ENCODE data around the gene SPNS1. TPM values are rescaled to one million over a fixed set of nuclear protein-coding genes. Genes with fewer than 3 reads are reported as not detected.

The SPNS1 gene, protein sequence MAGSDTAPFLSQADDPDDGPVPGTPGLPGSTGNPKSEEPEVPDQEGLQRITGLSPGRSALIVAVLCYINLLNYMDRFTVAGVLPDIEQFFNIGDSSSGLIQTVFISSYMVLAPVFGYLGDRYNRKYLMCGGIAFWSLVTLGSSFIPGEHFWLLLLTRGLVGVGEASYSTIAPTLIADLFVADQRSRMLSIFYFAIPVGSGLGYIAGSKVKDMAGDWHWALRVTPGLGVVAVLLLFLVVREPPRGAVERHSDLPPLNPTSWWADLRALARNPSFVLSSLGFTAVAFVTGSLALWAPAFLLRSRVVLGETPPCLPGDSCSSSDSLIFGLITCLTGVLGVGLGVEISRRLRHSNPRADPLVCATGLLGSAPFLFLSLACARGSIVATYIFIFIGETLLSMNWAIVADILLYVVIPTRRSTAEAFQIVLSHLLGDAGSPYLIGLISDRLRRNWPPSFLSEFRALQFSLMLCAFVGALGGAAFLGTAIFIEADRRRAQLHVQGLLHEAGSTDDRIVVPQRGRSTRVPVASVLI
- total RNA-seq, result 30.8 and 31.2 TPM in 2 replicates

DNA sequence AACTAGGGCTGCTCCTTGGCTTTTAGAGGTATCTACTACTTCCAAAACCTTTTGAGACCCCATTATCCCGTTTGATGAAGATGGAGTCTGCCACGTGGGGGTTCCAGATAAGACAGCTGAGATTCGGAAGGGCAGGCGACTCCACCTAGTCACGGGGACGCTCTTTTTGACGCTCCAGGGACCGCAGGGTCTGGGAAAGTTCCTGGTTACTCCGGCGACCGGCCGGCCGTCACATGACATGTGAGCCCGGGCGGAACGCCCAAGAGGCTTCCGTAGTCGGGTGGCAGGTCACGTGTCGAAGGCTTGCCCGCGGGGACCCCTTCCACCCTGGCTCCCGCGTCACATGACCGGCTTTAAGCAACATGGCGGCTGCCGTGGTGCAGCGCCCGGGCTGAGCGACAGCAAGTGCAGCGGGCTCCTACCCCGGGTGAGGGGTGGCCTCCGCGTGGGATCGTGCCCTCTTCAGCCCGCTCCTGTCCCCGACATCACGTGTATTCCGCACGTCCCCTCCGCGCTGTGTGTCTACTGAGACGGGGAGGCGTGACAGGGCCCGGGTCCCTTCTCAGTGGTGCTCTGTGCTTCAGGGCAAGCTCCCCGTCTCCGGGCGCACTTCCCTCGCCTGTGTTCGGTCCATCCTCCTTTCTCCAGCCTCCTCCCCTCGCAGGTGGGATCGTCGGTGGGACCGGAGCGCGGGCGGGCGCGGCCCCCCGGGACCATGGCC is at the start of gene SPNS1:
Gene SPNS1, plus strand, starts transcription at position 342 of the 721 bp plus-strand sequence. Its CDS starts 374 bp downstream, at position 716.

GRCh38 chr16:28931801-28932225 is 42.8 kb upstream of the SPNS1 start, which contains the start of gene CD19:
CD19 (plus strand) TSS chr16:28931971; CDS start chr16:28932001, 30 bp downstream.

GRCh38 chr16:28950648-28951409 is 23.7 kb upstream of the SPNS1 start, which contains the start of gene NFATC2IP:
NFATC2IP (plus strand) TSS chr16:28950937; CDS start chr16:28951012, 75 bp downstream.

GRCh38 chr16:28984619-28985135 is 10.1 kb downstream of the SPNS1 start, which contains the start of gene LAT:
LAT (plus strand) TSS chr16:28985052; CDS start chr16:28985418, 366 bp downstream.

Other genes starting within 250 kb of the SPNS1 start
- gene NPIPB9, start 223.0 kb upstream of the SPNS1 start, total RNA-seq, result 2.7 and 4.4 TPM in 2 replicates
- gene ATXN2L, start 151.8 kb upstream of the SPNS1 start, total RNA-seq, result 51.1 and 61.3 TPM in 2 replicates
- gene TUFM, start 128.4 kb upstream of the SPNS1 start, total RNA-seq, result 73.0 and 74.9 TPM in 2 replicates
- gene SH2B1, start 110.9 kb upstream of the SPNS1 start, total RNA-seq, result 19.8 and 22.9 TPM in 2 replicates
- under 0.01 and 0.32 TPM in 2 replicates for gene ATP2A1, start 96.3 kb upstream of the SPNS1 start, total RNA-seq
- 24.3 and 28.1 TPM in 2 replicates for gene RABEP2, start 49.5 kb upstream of the SPNS1 start, total RNA-seq
- gene CD19, start 42.8 kb upstream of the SPNS1 start, total RNA-seq, result 0.12 TPM in 1 of 2 replicates, not detected in the other
- 14.3 and 17.0 TPM in 2 replicates for gene NFATC2IP, start 23.8 kb upstream of the SPNS1 start, total RNA-seq
- gene LAT, start 10.3 kb downstream of the SPNS1 start, total RNA-seq, result 0.49 TPM in 2 replicates

Data from hair follicle dermal papilla cell (primary cell).